ENCODE measurements around the gene FASTKD1. TPM values are rescaled to one million over a fixed set of nuclear protein-coding genes. Genes with fewer than 3 reads are reported as not detected.
"Not testable (repeated sequence)": the region's sequence is repeated elsewhere in the genome, so short reads cannot be mapped to it uniquely, and the experiment has no call there.

Gene FASTKD1
- total RNA-seq, 6 experiments from 2014 or later = 15.3 to 20.4 (median 17.2) TPM

DNA sequence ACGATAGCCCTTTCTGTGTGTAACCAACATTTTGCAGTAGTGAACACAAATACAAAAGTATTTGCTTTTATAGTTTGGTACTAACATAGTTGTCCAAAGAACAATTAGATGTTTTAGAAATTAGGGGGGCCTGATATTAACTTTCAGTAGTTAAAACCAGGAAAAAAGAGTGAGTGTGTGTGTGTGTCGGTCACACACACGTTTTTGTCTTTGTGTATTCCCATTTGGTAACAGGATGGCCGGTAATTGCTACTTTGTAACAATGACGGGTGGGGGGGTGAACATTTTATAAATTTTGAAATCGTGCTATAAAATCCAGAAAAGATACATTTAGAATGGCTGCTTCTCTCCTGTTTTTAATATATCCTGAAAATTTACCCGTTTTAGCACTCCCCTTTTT, 12.0 kb upstream of the FASTKD1 start:
- peak overlapping the region; percentile 100 for H3K4me3 Mint-ChIP-seq
- no peak for DNase-seq

DNA sequence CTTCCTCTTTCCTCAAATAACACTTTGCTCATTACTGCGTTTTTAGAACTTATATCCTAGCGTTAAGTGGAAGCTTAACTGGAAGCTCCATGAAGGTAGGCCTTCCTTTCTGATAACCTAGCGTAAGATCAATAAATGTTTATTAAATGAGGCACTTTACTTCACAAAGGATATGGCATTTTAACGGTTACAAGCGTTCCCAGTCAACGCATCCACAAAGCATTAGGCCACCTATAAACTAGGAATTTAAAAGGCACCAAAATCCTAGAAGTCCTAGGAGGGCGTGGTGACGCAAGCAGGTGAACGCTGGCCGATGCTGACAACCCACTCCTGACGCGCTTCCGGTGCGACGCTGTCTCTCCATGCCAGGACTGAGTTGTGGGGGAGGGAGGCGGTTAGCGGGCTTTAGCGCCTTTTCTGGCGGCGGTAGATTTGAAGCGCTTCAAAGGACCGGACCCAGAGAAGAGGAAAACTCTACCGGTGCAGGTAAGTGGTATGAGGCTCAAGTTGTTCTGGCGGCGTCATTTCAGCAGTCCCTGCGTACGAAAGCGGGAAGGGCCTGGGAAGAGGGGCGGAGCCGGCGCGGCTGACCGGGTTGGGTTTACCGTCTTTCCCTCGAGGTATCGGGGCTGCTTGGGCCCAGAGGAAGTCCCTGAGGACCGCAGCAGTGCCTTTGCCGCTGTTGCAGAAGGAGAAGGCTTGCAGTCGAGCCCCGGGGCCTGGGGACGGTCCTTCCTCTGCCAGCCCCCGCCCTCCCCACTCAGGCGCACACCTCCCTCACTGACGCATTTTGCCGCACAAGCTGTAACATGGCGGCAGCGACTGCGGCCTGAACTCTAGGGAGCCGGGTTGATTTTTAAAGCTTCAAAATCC, 10.6 kb upstream of the FASTKD1 start, which contains the start of gene PPIG:
Gene PPIG (plus strand): TSS at position 347 of the 873 bp plus-strand sequence. CDS start 19,691 bp downstream, outside the sequence.
- Mint-ChIP-seq H3K9me3 (peaks cover 11% of the 10 kb centered on the region), H3K4me3 (peak within 1 kb of the TSS; percentile 100), H3K27me3 (ENCODE audit: insufficient read depth) (peaks cover 3% of the 10 kb centered on the region; the same call in 1 of the 2 replicates), H3K36me3 (ENCODE audit: low read depth) (peaks cover 26% of the 10 kb centered on the region), H3K27ac (peak within 1 kb of the TSS; percentile 100), H3K4me1 (ENCODE audit: low read depth) (peaks cover 18% of the 10 kb centered on the region)
- DNase-seq = peak; percentile 77
- TF ChIP-seq, protein P1, sequence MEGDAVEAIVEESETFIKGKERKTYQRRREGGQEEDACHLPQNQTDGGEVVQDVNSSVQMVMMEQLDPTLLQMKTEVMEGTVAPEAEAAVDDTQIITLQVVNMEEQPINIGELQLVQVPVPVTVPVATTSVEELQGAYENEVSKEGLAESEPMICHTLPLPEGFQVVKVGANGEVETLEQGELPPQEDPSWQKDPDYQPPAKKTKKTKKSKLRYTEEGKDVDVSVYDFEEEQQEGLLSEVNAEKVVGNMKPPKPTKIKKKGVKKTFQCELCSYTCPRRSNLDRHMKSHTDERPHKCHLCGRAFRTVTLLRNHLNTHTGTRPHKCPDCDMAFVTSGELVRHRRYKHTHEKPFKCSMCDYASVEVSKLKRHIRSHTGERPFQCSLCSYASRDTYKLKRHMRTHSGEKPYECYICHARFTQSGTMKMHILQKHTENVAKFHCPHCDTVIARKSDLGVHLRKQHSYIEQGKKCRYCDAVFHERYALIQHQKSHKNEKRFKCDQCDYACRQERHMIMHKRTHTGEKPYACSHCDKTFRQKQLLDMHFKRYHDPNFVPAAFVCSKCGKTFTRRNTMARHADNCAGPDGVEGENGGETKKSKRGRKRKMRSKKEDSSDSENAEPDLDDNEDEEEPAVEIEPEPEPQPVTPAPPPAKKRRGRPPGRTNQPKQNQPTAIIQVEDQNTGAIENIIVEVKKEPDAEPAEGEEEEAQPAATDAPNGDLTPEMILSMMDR (IDR thresholded peaks at IDR 0.05) = no peak

More for the DNA sequence above, 12.0 kb upstream of the FASTKD1 start:
- TF ChIP-seq, protein P1 (IDR thresholded peaks at IDR 0.05) = no peak
- Mint-ChIP-seq H3K9me3 (peaks cover 11% of the 10 kb centered on the region), H3K4me1 (ENCODE audit: low read depth) (peaks cover 18% of the 10 kb centered on the region), H3K36me3 (ENCODE audit: low read depth) (peaks cover 26% of the 10 kb centered on the region), H3K27me3 (ENCODE audit: insufficient read depth) (peaks cover 3% of the 10 kb centered on the region; the same call in 1 of the 2 replicates), H3K27ac (peak overlapping the region; percentile 100)

DNA sequence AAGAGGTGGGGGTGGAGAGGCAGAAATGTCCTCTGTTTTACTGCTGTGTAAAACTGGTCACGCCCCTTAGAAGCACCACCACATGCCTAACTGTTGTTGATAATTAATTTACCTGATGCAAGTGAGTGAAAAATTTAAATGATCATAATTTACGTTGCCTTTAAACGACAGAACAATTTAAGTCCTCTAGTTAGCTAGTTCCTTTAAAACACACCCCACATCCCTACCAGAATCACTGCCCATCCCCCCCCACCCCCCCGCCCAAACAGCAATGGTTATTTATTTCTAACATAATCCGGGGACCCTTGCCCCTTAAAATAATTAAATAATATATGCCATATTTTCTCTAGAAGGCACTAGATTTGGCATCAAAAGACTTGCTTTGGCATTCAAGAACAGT, 9.9 kb upstream of the FASTKD1 start:
- Mint-ChIP-seq H3K9me3 (peaks cover 11% of the 10 kb centered on the region), H3K27me3 (ENCODE audit: insufficient read depth) (peaks cover 3% of the 10 kb centered on the region; the same call in 1 of the 2 replicates)

DNA sequence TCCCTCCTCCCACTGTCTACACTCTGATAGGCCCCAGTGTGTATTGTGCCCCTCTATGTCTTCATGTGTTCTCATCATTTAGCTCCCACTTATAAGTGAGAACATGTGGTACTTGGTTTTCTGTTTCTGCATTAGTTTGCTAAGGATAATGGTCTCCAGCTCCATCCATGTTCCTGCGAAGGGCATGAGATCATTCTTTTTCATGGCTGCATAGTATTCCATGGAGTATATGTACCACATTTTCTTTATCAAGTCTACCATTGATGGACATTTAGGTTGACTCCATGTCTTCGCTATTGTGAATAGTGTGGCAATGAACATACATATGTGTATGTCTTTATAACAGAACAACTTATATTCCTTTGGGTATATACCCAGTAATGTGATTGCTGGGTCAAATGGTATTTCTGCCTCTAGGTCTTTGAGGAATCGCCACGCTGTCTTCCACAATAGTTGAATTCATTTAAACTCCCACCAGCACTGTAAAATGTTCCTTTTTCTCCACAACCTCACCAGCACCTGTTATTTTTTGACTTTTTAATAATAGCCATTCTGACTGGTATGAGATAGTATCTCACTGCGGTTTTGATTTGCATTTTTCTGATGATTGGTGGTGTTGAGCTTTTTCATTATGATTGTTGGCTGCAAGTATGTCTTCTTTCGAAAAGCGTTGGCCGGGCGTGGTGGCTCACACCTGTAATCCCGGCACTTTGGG, 9.0 kb upstream of the FASTKD1 start:
- Mint-ChIP-seq H3K36me3 (ENCODE audit: low read depth) (peaks cover 26% of the 10 kb centered on the region), H3K9me3 (peaks cover 11% of the 10 kb centered on the region), H3K4me1 (ENCODE audit: low read depth) (peaks cover 22% of the 10 kb centered on the region)
- H3K27ac Mint-ChIP-seq; H3K27me3 Mint-ChIP-seq (ENCODE audit: insufficient read depth); DNase-seq; H3K4me3 Mint-ChIP-seq: not testable (repeated sequence)

More for the DNA sequence above, 9.9 kb upstream of the FASTKD1 start:
- no peak for DNase-seq
- TF ChIP-seq, protein P1 (IDR thresholded peaks at IDR 0.05) = no peak
- Mint-ChIP-seq H3K27ac (no peak overlapping the region), H3K4me1 (ENCODE audit: low read depth) (peaks cover 22% of the 10 kb centered on the region), H3K36me3 (ENCODE audit: low read depth) (peaks cover 26% of the 10 kb centered on the region), H3K4me3 (no peak overlapping the region; the same call in 1 of the 2 replicates)

DNA sequence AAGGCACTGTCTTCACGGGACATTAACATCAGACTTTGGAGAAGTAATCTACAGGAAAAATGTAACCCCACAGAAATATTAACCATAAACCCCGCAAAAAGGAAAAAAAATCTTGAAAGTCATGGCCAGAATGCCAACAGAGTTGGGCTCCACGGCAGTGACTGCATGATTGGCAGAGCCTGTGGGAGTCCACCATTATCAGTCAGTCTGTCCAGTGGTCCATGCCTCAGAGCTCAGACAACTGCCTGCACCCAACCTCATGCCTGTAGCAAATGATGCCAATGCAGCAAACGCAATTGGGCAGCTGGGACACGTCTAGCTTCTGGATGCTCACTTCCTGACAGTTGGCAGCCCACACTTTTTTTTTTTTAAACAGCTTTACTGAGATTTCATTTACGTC, 5.4 kb upstream of the FASTKD1 start:
- Mint-ChIP-seq H3K4me1 (ENCODE audit: low read depth) (peaks cover 7% of the 10 kb centered on the region; the same call in 1 of the 2 replicates), H3K9me3 (peaks cover 11% of the 10 kb centered on the region), H3K4me3 (no peak overlapping the region), H3K36me3 (ENCODE audit: low read depth) (peaks cover 13% of the 10 kb centered on the region; the same call in 1 of the 2 replicates), H3K27me3 (ENCODE audit: insufficient read depth) (no peaks in the 10 kb centered on the region; the same call in 1 of the 2 replicates), H3K27ac (no peak overlapping the region)
- TF ChIP-seq, protein P1 (IDR thresholded peaks at IDR 0.05) = no peak
- DNase-seq = no peak

DNA sequence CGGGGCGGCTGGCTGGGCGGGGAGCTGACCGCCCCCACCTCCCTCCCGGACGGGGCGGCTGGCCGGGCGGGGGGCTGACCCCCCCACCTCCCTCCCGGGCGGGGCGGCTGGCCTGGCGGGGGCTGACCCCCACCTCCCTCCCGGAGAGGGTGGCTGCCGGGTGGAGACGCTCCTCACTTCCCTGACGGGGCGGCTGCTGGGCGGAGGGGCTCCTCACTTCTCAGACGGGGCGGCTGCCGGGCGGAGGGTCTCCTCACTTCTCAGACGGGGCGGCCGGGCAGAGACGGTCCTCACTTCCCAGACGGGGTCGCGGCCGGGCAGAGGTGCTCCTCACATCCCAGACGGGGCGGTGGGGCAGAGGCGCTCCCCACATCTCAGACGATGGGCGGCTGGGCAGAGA, 1.6 kb upstream of the FASTKD1 start:
- not testable (repeated sequence) for H3K27me3 Mint-ChIP-seq (ENCODE audit: insufficient read depth); H3K36me3 Mint-ChIP-seq (ENCODE audit: low read depth); DNase-seq; H3K9me3 Mint-ChIP-seq; H3K27ac Mint-ChIP-seq; H3K4me3 Mint-ChIP-seq
- peaks cover 24% of the 10 kb centered on the region for H3K4me1 Mint-ChIP-seq (ENCODE audit: low read depth)

DNA sequence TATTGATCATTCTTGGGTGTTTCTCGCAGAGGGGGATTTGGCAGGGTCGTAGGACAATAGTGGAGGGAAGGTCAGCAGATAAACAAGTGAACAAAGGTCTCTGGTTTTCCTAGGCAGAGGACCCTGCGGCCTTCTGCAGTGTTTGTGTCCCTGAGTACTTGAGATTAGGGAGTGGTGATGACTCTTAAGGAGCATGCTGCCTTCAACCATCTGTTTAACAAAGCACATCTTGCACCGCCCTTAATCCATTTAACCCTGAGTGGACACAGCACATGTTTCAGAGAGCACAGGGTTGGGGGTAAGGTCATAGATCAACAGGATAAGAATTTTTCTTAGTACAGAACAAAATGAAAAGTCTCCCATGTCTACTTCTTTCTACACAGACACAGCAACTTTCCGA, 874 bp upstream of the FASTKD1 start:
- peak overlapping the region; percentile 46; the same call in 1 of the 2 replicates for H3K4me3 Mint-ChIP-seq
- not testable (repeated sequence) for DNase-seq; H3K27ac Mint-ChIP-seq; H3K27me3 Mint-ChIP-seq (ENCODE audit: insufficient read depth); H3K36me3 Mint-ChIP-seq (ENCODE audit: low read depth); H3K9me3 Mint-ChIP-seq
- H3K4me1 Mint-ChIP-seq (ENCODE audit: low read depth) = peaks cover 30% of the 10 kb centered on the region

Measured in HFFc6 (cell line).